Heart left ventricle (tissue), 13 donors: ENCODE measurements around the gene IMMP2L.

Experiments used
- CTCF ChIP-seq, 12 donors: fragments of 200-600 bp; sonication (generic) in 4 of 12; IDR thresholded peaks; one replicate each; pipeline versions ENCODE4 v1.5.0 to v1.8.0; 2018 to 2022; ENCODE audit warnings: antibody characterized with exemption in 12 of 12, mild to moderate bottlenecking in 5 of 12
- POLR2A ChIP-seq, 2 donors: fragments of 450-650 bp; IDR thresholded peaks; one replicate each; pipeline ENCODE4 v1.6.1; 2017; ENCODE audit warnings: antibody characterized with exemption in 2 of 2, mild to moderate bottlenecking in 2 of 2, moderate library complexity in 2 of 2
- donor health status: ischemic (EF 13 %, LVEDD 7.1; RV severe dilation, severe dysfunction).
- donor health status: DM: no; HTN: yes; CAD: no.
- donor health status: DM: no; HTN: no; CAD: no.
- donor health status: ischemic (EF 25% LVEDD 6.9; RV normal size, moderate dysfunction).
- donor health status: ischemic (EF 25% LVEDD 5.7; RV mildly dilated, moderate dysfunction).
- donor health status: ischemic (EF 35%, LVEDD 5.7; RV mildly dilated, moderate dysfunction).
- donor health status: nonischemic (EF 11% LVEDD 7.7; RV severe dilation, severe dysfunction).
- donor health status: DM: yes; HTN: yes; CAD: no.
- donor health status: PGD.
- donor health status: ischemic (EF 29% LVEDD 5.4; RV normal size, mild dysfunction).
- donor health status: nonischemic (EF 23%, LVEDD 6.1; RV moderate dilation, normal function).

DNA sequence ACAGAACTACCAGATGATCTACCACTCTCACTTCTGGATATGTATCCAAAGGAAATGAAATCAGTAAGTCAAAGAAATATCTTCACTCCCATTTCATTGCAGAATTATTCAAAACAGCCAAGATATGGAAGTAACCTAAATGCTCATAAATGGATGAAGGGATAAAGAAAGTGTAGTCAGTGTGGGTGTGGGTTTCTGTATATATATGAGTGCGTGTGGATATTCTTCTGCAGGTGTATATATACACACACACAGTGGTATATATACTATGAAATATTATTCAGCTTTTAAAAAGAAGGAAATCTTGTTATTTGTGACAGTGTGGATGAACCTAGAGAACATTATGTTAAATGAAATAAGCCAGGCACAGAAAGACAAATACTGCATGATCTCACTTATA lies 48.7 kb downstream of the IMMP2L start:
- TF ChIP-seq POLR2A (IDR thresholded peaks at IDR 0.05), result no peak
- TF ChIP-seq CTCF (IDR thresholded peaks at IDR 0.05), result no peak
